ENCODE measurements around the gene CHSY1. TPM values are rescaled to one million over a fixed set of nuclear protein-coding genes. Genes with fewer than 3 reads are reported as not detected.

CHSY1 gene
- total RNA-seq, result 49.0 TPM

GRCh38 chr15:101251830-101252820 is at the start of gene CHSY1:
CHSY1 (minus strand) TSS chr15:101252048; CDS start chr15:101251456, 592 bp downstream.

GRCh38 chr15:101294731-101295606 is 43.1 kb upstream of the CHSY1 start, which contains the start of gene SNRPA1:
SNRPA1 (minus strand) TSS chr15:101295248; CDS start chr15:101295178, 70 bp downstream.

GRCh38 chr15:101277038-101277822 is 25.4 kb upstream of the CHSY1 start, which contains the start of gene SELENOS:
SELENOS (minus strand) TSS chr15:101277485; CDS start chr15:101277417, 68 bp downstream.

Other genes starting within 250 kb of the CHSY1 start
- 34.6 TPM for gene SELENOS, start 25.4 kb upstream of the CHSY1 start, total RNA-seq
- gene SNRPA1, start 43.2 kb upstream of the CHSY1 start, total RNA-seq, result 47.7 TPM
- 48.1 TPM for gene PCSK6, start 237.7 kb upstream of the CHSY1 start, total RNA-seq

Measured in camera-type eye (tissue), 1 donor.